GM19467 (cell line): ENCODE results near the gene GGT7.

ENCODE experiments used
- ATAC-seq: cut with Tn5 transposase; IDR thresholded peaks from one replicate; pipeline ENCODE4 v1.9.1; 2021; ENCODE audit warnings: mild to moderate bottlenecking, moderate library complexity; ENCODE audit not compliant: unreplicated experiment

The GGT7 gene

DNA sequence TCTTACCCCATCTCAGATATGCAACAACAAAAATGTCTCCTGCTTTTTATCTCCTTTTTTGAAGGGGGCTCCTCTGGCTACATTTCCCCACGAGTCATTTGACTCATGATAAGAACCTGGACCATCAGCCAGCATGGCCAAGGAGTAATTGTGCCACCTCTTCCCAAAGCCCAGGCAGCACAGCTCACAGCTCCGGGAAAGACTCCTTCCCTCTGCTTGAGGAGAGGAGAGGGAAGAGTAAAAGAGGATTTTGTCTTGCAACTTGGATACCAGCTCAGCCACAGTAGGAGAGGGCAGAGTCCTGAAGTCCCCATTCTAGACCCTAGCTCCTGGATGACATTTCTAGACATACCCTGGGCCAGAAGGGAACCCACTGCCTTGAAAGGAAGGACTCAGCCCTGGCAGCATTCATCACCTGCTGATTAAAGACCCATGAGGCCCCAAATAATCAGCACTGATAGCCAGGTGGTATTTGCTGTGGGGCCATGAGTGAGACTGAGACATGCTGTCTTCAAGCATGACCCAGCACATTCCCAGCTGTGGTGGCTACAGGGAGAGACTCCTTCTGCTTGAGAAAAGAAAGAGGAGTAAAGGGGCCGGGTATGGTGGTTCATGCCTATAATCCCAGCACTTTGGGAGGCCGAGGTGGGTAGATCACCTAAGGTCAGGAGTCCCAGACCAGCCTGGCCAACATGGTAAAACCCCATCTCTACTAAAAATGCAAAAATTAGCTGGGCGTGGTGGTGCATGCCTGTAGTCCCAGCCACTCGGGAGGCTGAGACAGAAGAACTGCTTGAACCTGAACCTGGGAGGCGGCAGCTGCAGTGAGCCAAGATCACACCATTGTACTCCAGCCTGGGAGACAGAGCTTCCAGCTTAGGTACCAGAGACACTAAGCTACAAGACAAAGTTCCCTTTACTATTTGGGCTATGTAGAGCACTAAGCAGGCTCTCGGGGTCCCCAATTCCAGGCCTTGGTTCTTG lies 75.4 kb downstream of the GGT7 start:
- no peak for ATAC-seq
